Fibroblast of skin of right quadriceps (primary cell): Measurements from ENCODE around the gene MCUR1.
A peak's percentile ranks its signal among the peaks of the same experiment; 100 is the strongest.
"Not testable (repeated sequence)": the region's sequence is repeated elsewhere in the genome, so short reads cannot be mapped to it uniquely, and the experiment has no call there.

ENCODE experiments used
- DNase-seq: peaks from one replicate; pipeline ENCODE4 v3.0.0-alpha.2; 2013

The MCUR1 gene

DNA sequence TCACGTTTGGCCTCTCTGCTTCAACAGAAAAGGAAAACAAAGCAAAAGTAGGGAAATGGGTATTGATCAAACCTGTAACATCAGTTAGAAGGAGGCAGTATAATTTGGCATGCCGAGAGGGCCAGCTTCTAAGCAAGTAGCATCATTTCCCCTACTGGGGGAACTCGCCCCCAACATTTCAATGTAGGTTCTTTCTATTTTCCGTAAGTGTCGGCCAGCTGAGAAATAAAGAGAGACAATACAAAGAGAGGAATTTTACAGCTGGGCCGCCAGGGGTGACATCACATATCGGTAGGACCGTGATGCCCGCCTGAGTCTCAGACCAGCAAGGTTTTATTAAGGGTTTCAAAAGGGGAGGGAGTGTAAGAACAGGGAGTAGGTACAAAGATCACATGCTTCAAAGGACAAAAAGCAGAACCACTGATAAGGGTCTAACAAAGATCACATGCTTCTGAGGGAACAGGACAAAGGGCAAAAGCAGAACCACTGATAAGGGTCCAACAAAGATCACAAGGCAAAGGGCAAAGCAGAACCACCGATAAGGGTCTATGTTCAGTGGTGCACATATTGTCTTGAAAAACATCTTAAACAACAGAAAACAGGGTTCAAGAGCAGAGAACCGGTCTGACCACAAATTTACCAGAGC, 14.4 kb upstream of the MCUR1 start:
- DNase-seq: not testable (repeated sequence)

DNA sequence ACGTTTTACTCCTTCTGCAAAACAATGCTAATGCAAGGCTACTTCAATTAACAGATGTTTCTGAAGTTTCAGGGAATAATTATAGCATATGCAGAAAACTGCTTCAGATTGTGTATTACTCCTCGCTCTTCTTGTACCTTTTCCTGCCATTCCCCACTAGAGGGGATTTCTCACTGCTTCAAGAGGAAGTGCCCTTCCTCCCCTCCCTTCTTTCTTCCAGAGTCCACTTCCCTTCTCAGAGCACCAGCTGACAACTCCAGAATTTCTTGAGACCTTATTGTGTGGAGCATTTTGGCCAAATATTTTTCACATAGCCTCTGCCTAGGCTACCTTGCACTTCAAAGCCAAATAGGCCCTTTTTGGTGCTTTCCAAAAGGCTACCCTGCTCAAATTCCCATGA, 12.7 kb upstream of the MCUR1 start:
- no peak for DNase-seq

DNA sequence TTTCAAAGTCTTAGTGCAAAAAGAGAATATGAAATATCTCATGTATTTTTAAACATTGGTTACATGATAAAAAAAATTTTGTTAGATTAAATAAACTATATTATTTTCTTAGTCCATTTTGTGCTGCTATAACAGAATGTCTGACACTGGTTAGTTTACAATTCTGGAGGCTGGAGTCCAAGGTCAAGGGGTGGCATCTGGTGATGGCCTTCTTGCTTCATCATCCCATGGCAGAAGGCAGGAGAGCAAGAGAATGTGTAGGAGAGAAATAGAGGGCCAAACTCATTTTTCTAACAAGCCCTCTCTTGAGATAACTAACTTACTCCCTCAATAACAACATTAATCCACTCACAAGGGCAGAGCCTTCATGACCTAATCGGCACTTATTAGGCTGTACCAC, 11.5 kb upstream of the MCUR1 start:
- no peak for DNase-seq

DNA sequence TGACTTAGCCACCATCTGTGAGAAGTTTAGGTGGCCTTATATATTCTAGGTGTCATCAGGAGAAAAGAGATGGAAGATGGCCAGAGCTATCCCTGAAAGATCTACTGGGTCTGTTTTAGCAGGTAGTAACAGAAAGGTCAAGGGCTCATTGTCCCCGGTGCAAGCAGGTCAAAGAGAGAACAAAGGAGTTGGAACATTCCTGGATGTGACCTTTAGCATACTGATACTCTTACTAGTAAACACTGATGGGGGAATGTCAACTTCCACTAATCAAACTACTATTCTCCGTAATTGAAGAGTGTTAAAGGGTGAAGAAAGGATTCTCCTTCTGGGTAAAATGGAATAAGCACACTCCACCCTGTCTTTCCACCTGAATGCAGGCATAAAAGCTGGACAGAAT, 4.0 kb upstream of the MCUR1 start:
- DNase-seq: no peak

DNA sequence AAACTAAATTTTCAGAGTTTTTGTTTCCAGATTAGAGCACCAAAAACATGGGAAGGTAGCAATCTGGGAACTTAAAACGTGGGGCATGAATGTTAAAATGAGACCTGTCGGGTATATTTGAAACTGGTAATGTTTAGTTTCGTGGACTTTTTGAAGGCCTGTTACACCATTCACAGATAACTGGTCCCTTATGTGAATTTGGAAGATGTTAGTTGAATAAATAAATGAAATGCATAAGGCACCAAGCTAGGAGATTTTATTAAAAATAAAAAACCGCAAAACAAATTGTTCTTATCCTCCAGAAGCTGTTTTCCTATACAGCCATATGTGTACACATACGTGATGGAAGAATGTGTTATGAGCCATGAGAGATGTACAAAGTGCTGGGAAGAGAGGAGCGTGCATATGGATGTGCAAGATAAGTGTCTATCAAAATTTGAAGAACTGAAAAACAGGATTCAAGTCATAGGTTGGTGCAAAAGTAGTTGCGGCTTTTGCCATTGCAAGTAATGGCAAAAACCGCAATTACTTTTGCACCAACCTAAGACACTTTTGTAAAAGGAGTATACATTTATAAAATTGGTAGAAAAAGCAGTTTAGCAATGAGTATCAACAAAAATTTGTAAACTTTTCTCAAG, 700 bp upstream of the MCUR1 start:
- no peak for DNase-seq

DNA sequence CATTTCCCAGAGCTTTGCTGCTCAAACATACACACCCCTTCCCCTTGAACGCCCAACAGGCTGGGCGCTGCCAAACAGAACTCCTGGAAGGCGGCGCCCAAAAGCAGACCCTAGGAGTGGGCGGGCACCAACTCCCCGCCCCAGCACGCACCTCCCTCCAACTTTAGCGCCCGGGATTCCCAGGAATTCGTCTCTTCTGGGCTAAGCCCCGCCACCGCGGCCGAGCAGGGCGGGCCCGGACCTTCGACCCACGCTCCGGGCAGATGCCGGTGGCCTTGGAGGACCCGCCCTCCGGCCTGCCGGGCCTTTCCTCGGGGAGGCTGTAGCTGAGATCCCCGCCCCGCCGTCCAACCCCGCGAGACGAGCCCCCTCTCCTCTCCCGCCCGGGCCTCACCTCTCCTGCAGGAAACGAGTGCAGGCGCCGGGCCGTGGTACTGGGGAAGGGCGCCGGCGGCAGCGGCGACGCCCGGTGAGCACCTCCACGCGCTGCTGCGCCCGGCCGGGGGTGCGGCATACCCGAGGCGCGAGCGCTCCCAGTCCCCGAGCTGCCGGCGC, 659 bp downstream of the MCUR1 start:
- peak; percentile 75 for DNase-seq

DNA sequence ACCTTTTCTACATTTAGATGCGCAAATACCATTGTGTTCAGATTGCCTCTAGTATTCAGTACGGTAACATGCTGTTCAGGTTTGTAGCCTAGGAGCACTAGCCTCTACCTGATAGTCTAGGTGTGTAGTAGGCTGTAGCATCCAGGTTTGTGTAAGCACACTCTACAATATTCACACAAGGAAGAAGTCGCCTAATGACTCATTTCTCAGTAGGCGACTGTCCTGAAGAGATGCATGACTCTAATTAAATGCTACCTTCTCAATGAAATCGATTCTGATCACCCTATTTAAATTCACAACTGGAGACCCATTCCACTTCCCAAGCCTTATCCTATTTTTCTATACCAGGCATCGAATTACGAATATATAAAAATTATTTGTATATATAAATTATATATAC, 1.3 kb downstream of the MCUR1 start:
- DNase-seq: no peak

DNA sequence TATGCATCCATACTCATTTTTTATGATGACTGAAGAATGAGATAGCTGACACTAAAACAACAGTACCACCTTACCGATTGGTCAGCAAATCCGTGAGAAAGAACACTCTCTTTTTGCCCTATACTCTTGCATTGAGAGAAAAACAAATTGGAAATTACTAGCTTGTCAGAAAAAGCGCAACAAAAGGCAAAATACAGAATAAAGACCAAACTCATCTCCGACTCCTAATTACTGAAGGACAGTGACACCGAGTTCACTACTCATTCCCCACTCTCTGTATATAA, 2.1 kb downstream of the MCUR1 start:
- DNase-seq: no peak

DNA sequence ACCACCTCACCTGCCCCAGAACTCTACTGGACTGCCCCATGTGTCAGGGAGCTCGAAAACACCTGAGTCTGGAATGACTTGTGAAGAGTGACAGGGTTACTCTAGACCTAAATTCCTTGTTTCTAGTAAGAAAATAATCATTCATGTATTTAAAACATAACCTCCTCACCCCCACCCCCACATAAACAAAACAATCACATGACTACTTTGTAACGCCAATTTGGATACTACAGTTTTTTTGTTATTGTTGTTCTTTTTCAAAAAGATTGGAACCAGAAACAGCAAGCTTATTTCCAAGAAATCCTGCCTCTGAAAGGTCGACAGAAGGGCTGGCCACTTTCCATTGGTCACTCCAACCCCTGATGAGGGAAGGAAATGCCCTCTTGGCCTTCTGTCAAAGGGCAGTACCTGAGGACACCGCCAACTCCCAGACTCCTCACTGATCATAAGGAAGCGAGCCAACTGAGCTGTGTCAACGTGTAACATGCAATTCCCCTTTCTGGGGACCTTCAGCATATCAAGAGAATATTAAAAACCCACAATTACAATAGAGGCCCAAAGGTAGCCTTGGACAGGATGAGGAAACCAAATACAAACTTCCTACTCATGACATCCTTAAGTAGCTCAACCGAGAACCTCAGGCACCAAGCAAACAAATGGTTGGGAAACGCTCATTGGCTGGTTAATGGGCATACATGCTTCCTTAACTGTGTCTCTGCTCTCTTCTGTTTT, 2.6 kb downstream of the MCUR1 start:
- no peak for DNase-seq

DNA sequence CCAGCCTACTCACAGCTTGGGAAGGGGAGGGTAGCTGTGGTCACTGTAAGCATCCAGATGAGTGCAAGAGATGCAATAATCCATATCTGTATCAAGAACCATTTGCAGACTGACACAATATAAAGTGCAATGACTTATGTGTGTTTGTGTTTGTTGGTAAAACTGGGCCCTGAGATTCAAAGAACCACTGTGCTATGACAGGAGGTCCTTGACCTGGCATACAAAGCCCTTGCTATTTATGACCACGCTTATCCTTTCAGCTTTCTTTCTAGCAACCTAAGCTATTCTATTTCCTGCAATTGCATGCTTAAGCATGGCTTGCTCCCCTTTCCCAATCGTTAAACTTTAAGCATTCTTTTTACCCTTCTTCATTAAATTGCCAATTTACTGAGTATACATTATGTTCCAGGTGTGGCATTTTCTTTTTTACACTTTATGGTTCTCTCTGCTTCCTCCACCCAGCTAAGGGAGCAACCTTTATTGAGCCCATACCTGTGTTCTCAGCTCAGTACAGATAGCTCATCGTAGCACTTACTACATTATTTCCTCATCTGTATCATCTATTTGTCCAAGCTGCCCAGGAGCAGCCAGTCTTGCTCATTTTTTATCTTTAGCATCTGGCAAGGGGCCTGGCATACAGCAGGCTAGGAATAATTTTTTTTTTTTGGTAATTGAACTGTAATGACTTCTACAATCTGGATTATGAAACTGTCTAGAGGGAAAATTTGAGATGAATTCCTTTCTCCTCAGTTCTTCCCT, 3.5 kb downstream of the MCUR1 start:
- no peak for DNase-seq

DNA sequence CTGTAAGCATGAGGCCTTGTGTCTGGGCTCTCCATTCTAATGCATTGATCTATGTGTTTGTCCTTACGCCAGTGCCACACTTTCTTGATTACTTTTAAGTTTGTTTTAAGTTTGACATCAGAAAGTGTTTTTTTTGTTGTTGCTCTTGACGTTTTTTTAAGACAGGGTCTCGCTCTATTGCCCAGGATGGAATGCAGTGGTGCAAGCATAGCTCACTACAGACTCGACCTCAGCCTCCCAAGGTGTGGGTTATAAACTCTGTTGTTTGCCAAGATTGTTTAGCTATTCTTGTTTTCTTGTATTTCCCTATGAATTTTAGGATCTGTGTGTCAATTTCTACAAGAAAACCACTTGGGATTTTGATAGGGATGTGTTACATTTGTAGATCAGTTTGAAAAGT, 5.6 kb downstream of the MCUR1 start:
- no peak for DNase-seq

DNA sequence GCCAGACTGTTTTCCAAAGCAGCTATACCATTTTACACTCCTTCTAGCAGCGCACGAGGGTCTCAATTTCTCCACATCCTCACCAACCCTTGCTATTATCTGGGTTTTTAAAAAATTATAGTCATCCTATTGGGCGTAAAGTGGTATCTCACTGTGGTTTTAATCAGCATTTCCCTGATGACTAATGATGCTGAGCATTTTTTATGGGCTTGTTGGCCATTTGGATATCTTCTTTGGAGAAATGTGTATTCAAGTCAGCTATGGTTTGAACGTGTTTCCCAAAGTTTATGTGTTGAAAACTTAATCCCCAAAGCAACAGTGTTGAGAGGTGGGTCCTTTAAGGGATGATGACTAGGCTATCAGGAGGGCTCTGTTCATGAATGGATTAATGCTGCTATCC, 6.7 kb downstream of the MCUR1 start:
- peak; percentile 65 for DNase-seq

DNA sequence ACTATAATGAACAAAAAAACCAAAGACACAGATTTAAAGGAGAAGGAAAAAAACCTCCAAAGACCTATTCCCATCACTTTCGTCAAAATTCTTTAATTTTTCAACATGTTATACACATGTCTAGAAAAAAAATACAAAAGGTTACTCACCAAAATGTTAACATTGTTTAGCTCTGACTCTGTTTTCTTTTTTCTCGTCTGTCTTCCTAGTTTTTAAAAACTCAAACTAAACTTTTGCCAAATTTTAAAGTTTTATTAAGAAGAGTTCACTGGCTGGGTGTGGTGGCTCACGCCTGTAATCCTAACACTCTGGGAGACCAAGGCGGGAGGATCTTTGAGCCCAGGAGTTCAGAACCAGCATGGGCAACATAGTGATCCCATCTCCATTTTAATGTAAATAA, 10.8 kb downstream of the MCUR1 start:
- peak; percentile 12 for DNase-seq

DNA sequence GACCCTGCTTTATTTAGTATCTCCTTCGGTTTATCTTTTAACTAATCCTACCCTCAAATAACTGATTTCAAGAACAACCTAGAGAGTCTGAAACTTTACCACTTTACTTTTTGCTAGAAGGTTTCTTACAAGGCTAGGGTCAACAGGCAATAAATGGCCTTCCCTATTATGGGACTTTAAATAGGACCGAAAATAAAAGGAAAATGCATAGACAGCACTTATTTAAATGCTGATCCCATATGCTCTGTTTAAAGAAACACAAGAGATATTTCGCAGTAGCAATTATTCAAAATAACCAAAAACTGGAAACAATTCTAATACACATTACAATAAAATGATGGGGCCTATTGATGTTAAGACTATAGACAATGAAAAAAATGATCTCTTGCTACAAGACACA, 13.7 kb downstream of the MCUR1 start:
- DNase-seq: no peak

DNA sequence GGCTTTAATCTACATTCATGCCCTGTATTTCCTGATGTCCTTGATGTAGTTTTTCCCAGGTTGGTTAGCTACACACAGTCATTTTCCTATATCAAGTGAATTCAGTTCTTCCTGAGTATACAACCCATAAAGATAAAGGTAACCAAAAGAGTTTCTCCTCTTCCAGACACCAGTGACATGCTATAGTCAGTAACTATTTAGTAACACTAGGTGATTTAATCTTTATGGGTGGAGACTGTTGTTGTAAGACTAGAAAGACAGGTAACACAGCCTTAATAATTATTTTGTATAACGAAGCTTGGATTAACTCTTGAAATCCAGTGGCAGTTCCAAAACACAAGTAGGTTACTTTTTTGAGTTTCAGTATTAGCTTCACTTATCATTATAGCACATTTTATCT, 17.6 kb downstream of the MCUR1 start:
- no peak for DNase-seq

DNA sequence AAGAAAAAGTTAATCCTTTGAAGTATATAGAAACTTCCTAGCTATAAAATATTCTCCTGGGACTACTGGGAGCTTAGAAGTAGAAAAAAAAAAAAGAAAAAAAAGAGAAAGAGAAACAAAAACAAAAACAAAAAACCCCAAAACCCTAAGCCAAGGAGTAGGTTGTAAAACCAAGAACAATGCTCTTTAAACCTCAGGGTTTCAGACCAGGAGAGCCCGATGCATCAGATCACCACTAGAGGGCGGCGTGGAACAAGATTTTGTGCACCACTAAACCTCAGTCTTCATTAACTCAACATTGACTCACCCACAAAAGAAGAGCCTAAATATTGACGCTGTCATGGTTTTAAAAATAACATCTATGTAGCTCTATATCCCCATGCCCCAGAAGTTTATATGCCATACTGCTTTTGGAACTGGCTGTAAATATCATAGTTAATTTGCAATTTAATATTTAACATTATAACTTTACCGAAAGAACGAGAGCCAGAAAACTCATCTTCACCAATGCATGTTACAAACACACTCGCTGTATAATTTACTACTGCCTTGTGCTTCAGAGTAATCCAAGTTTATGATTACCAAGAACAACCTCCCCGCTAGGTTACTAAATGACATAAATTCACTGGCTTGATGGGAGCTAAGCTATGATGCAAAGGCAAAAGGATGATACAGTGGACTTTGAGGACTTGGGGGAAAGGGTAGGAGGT, 19.2 kb downstream of the MCUR1 start:
- DNase-seq: peak; percentile 82

DNA sequence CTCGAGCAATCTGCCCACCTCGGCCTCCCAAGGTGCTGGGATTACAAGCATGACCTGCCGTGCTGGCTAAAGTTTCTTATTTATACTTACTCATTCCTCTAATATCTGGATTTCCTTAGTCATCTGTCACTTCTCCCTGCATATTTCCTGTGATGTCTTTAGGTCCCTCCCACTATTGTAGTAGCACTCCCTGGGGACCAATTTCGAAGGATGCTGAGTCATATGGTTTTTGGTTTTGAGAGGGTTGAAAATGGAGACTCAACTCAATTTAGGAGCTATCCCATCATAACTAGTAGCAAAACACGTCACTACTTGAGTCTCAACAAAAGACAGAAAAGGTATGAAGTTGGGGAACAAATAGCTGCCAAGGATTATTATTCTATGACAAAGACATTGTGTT, 20.2 kb downstream of the MCUR1 start:
- DNase-seq: peak; percentile 93

DNA sequence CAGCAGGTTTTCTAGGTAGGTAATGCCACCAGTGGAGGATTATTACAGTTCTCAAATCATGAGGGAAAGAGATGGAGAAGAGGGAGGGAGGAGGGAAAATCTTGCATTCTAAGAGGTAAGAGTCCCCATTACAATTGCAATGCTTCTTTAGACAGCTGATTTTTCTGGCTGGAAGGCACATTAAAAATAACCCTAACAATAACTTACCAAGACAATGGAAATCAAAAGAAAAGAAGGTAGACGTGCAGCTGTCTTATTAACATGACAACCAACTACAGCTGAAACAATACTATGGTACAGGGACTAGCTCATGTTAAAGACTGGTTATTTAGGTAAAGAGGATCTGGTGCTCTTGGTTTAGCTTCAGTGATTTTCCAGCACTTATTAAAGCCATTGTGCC, 24.6 kb downstream of the MCUR1 start:
- no peak for DNase-seq

DNA sequence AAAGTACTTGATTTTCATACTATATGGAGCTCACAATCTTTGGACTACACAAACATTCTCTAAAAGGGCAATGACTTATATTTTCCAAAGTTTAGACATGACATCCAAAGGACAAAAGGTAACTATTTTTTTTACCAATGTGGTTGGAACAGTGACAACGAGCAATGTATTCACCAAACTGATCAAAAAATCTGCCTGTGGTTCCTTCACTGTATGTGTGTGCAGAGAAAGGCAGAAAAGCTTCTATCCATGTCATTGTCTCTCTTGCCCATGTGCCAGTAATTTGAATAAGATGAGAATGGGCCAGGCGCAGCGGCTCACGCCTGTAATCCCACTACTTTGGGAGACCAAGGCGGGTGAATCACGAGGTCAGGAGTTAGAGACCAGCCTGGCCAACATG, 25.5 kb downstream of the MCUR1 start:
- no peak for DNase-seq

DNA sequence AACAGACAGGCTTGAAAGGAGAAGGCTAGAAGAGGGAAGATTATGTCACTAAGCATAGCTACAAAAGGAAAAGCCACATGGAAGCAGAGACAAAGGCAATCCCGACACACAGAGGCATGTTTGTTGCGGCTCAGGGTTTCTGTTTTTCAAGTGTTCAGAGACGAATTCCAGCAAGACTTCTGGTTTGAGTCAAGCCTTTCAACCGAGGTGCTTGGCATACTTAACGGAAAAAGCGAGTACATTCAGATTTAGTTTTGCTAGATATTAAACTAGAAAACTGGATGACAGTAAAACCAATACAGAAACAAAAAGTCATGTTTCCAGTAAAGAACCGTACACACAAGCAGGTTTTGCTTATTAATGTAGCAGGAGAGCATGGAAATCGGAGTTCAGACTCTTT, 27.2 kb downstream of the MCUR1 start:
- peak; percentile 55 for DNase-seq

DNA sequence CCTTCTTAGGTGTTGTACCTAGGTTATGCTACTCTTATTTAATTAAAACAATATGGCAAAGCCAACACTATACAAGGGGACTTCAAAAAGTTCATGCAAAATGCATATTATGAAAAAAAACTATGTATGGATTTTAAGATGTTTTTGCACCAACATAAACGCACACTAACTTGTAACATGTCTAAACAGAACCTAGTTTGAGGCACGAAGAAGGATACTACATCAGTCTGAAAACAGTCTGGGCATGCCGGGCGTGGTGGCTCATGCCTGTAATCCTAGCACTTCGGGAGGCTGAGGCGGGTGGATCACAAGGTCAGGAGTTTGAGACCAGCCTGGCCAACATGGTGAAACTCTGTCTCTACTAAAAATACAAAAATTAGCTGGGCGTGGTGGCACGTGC, 34.2 kb downstream of the MCUR1 start:
- DNase-seq: not testable (repeated sequence)

DNA sequence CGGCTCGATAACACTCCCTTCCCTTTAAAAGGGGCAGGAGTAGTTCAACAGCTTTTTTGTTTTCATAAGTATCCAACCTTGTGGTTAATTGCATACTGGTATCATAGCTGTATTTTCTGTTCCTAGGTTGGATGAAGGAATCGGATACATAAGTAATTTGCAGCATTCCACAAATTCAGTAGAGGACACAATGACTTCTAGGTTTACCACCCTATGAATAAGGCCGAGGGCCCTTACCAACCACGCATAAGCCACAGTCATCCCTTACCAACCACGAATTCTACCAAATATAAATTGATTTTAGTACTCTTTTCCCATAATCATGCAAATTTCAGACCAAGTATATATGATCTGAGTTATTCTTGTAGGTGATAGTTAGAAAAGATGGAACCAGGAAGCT, 36.3 kb downstream of the MCUR1 start:
- no peak for DNase-seq

DNA sequence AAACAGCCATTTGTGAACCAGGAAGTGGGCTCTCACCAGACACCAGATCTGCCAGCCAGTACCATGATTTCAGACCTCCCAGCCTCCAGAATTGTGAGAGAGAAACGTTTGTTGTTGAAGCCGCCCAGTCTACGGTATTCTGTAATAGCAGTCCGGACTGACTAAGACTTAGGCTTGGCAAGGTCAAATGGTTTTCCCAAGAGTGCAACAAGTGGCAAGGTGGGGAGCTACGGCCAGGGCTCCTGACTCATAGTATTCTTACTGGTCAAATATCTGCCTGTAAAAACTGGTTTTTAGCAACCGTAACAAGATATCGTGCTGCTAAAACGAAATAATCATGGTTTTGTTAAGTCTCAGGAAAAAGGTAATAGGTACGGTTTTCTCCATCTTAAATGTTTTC, 37.8 kb downstream of the MCUR1 start:
- DNase-seq: no peak
